CD8-positive, alpha-beta memory T cell (primary cell): Measurements from ENCODE around the gene KRT82. TPM values are rescaled to one million over a fixed set of nuclear protein-coding genes. Genes with fewer than 3 reads are reported as not detected.

ENCODE experiments used
- CTCF ChIA-PET: fragments of 350-600 bp; sonication (Branson Sonifier 250); formaldehyde crosslinking; loops from one replicate; lab custom pipeline; 2021; ENCODE audit warnings: antibody characterized with exemption; lab: Charles Lee
- POLR2A ChIA-PET: fragments of 350-600 bp; sonication (Branson Sonifier 250); formaldehyde crosslinking; loops from one replicate; lab custom pipeline; 2021; ENCODE audit warnings: antibody characterized with exemption; lab: Charles Lee
- DNase-seq, 5 donors: peaks; one replicate each; pipeline versions ENCODE4 v3.0.0 to v3.0.0-alpha.2; 2020 to 2022; ENCODE audit warnings: mixed read lengths in 1 of 5
- H3K27ac ChIP-seq: one replicate; pipeline ENCODE4 v1.7.0; 2013; ENCODE audit warnings: low read depth, mild to moderate bottlenecking, low read length, moderate library complexity
- H3K27me3 ChIP-seq: 2 replicates; pipeline ENCODE4 v1.7.0; 2013; ENCODE audit warnings: low read length, mild to moderate bottlenecking; ENCODE audit not compliant: insufficient read depth, poor library complexity, severe bottlenecking
- H3K36me3 ChIP-seq: 2 replicates; pipeline ENCODE4 v1.7.0; 2013; ENCODE audit warnings: mild to moderate bottlenecking, low read length, moderate library complexity; ENCODE audit not compliant: insufficient read depth
- H3K4me1 ChIP-seq: 2 replicates; pipeline ENCODE4 v1.7.0; 2013; ENCODE audit warnings: mild to moderate bottlenecking, low read length, moderate library complexity; ENCODE audit not compliant: insufficient read depth
- H3K4me3 ChIP-seq: 2 replicates; pipeline ENCODE4 v1.7.0; 2013; ENCODE audit warnings: mild to moderate bottlenecking, low read length
- H3K9me3 ChIP-seq: 2 replicates; pipeline ENCODE4 v1.7.0; 2013; ENCODE audit warnings: mild to moderate bottlenecking, low read length
- H3K27ac Mint-ChIP-seq, 8 donors: one replicate each; pipeline ENCODE4 v1.8.0; 2020 to 2021; ENCODE audit warnings: mixed read lengths in 8 of 8, mild to moderate bottlenecking in 6 of 8, inconsistent platforms in 3 of 8, moderate library complexity in 3 of 8
- H3K27me3 Mint-ChIP-seq, 2 donors: one replicate each; pipeline ENCODE4 v1.8.0; 2020 to 2021; ENCODE audit warnings: mixed read lengths in 2 of 2, mild to moderate bottlenecking in 1 of 2, moderate library complexity in 1 of 2
- H3K36me3 Mint-ChIP-seq, 3 donors: one replicate each; pipeline ENCODE4 v1.8.0; 2020 to 2021; ENCODE audit warnings: mixed read lengths in 3 of 3, inconsistent platforms in 1 of 3, mild to moderate bottlenecking in 1 of 3
- H3K4me1 Mint-ChIP-seq, 3 donors: one replicate each; pipeline ENCODE4 v1.8.0; 2020 to 2021; ENCODE audit warnings: mixed read lengths in 3 of 3, inconsistent platforms in 1 of 3, mild to moderate bottlenecking in 1 of 3
- H3K4me3 Mint-ChIP-seq, 7 donors: one replicate each; pipeline ENCODE4 v1.8.0; 2020 to 2021; ENCODE audit warnings: mixed read lengths in 7 of 7, mild to moderate bottlenecking in 6 of 7, moderate library complexity in 4 of 7, inconsistent platforms in 2 of 7
- H3K9me3 Mint-ChIP-seq, 5 donors: one replicate each; pipeline ENCODE4 v1.8.0; 2020 to 2022; ENCODE audit warnings: mixed read lengths in 5 of 5, mild to moderate bottlenecking in 3 of 5, moderate library complexity in 2 of 5, inconsistent platforms in 1 of 5
- polyA plus RNA-seq: library from polyadenylated mRNA; unstranded; fragments of 300-500 nt; fragmentation: Illumina TruSeq; gene quantifications from one replicate; pipeline ENCODE4 v1.2.3, GENCODE V29; 2021
- total RNA-seq, 2 experiments: library from RNA; stranded (reverse); gene quantifications; one replicate each; pipeline ENCODE4 v1.2.3, GENCODE V29; 2021

KRT82 gene
- total and polyA plus RNA-seq, 3 experiments from 2014 or later = not detected

DNA sequence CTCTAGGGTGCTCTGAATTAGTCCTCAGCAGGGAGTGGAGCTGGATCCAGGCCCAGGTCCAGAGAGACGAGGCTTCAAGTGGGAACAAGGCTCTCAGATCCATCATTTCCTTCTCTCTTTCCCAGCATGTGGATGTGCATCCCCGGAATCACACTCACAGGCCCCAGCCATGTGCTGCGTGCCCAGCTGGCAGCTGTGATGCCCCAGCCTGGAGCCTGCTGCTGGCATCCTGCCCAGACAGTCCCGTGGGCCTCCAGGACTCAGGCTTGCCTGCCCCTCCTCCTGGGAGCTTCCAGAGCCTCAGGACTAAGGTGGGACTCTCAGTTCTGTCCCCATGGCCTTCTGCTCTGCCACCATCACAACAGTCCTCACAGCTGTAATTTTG is 14.5 kb downstream of the KRT82 start:
- Mint-ChIP-seq H3K4me1 (no peaks in the 10 kb centered on the region), H3K27me3 (peaks cover 4 to 8% of the 10 kb centered on the region in 2 donors), H3K4me3 (no peak overlapping the region), H3K36me3 (no peaks in the 10 kb centered on the region), H3K9me3 (no peaks in the 10 kb centered on the region), H3K27ac (no peak overlapping the region)
- Histone ChIP-seq H3K27ac (no peak overlapping the region), H3K27me3 (no peaks in the 10 kb centered on the region), H3K4me3 (no peak overlapping the region), H3K4me1 (no peaks in the 10 kb centered on the region), H3K9me3 (no peaks in the 10 kb centered on the region), H3K36me3 (no peaks in the 10 kb centered on the region)
- CTCF ChIA-PET = interaction anchor here (1.0 kb wide), 1 partner anchor 487 kb away, joined by 3 read pairs; no protein-coding TSS in a partner anchor
- POLR2A ChIA-PET = no interaction called here
- DNase-seq = no peak

DNA sequence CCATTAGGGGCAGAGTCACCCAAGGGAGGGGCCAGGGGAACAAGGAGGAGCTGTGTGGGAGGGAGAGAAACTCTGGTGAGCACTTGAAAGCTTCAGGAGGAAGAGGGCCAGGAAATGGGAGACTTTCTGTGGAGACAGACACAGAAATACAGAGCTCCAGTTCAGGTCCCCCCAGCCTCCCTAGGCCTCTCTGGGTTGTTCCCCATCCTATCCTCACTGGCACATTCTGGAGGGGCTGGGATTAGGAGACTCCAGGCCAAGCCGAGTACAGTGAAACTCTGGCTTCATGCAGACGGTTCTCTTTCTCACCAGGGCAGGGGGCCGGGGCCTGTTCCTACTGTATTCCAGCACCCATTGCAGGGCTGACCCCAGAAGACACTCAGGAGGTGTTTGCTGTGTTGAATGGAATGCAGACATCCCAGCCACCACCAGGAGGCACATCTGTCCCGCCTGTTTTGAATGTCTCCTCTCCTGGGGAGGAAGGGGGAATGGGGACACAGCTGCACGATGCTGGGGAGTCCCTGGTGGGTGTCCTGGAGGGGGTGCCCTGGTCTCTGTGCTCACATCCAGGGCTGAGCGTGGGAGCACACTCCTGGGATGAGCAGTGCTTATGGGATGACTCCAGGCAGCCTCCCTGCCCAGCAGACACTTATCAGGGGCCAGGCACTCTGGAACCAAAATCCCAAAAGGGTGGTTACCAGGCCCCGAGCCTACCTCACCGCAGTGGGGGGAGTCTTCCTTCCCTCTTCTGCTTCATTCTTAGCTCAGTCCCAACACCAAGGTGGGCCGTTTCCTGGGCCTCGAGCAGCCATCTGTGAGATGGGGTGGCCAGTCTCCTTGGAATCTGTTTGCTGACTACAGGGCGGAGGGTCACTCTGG is 15.2 kb downstream of the KRT82 start:
- H3K36me3 ChIP-seq = no peaks in the 10 kb centered on the region
- H3K27ac ChIP-seq = no peak overlapping the region
- no peak overlapping the region for H3K4me3 Mint-ChIP-seq
- H3K27me3 Mint-ChIP-seq = peaks cover 4 to 8% of the 10 kb centered on the region in 2 donors
- no peak overlapping the region for H3K4me3 ChIP-seq
- H3K4me1 Mint-ChIP-seq = no peaks in the 10 kb centered on the region
- no peak overlapping the region for H3K27ac Mint-ChIP-seq
- no peaks in the 10 kb centered on the region for H3K36me3 Mint-ChIP-seq
- POLR2A ChIA-PET = no interaction called here
- H3K9me3 ChIP-seq = no peaks in the 10 kb centered on the region
- H3K4me1 ChIP-seq = no peaks in the 10 kb centered on the region
- H3K27me3 ChIP-seq = no peaks in the 10 kb centered on the region
- CTCF ChIA-PET = interaction anchor here (1.0 kb wide), 1 partner anchor 488 kb away, joined by 3 read pairs; no protein-coding TSS in a partner anchor
- DNase-seq = no peak
- H3K9me3 Mint-ChIP-seq = no peaks in the 10 kb centered on the region

DNA sequence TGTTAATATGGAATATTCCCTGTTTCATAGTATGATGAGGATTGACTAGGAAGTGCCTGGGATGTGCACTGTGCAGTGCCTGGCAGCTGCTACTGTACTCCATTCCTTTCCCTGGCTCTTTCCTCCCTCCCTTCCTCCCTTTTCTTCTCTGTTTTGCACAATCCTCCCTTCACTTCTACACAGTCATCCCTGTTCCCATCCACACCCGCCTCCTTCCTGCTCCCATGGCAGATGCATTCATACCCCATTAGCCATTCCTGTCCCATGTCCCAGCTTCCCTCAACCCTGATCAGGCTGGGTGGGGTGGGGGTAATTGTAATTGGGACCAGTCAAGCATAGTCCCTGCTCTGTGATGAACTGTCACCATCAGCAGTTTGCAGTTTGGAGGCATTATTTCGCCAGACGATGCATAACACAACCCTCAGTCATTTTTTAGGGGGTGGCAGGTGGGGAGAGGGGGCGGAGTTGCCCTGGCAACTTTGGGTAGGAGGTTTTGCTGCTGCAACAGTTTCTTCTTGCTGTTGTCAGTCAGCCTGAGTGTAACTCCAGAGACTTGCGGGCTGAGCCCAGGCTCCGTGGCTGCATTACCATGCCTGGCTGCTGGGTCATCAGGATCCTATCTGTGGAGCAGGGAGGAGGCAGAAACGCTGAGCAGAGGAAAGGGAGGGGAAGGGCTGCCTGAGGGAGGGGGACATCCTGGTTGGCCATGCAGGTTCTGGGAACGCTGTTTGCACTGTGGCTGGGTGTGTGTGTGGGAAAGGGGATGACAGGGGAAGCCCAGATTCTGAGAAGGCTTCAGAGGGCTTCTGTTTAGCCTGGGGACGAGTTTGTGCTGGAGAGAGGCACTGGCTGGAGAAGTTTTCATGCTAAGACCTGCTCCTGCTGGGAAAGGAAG is 16.6 kb downstream of the KRT82 start:
- no peak overlapping the region for H3K27ac Mint-ChIP-seq

DNA sequence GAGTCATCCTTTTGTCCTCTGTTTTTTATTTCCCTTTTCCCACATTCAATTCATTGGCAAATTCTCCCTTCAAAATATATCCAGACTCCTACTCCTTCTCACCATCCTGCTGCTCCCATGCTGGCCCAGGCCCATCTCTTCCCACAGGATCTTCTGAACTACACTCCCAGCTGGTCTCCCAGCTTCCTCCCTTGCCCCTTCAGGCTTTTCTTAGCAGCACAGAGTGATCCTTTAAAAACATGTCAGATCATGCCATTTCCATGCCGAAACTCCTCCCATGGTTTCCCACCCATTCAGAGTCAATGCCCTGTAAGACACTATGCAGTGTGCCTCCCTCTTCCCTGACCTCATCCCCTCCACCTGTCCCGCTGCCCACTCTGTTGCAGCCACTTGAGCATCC is 18.3 kb downstream of the KRT82 start:
- Histone ChIP-seq H3K9me3 (no peaks in the 10 kb centered on the region), H3K4me1 (no peaks in the 10 kb centered on the region), H3K27ac (no peak overlapping the region), H3K4me3 (no peak overlapping the region), H3K36me3 (no peaks in the 10 kb centered on the region), H3K27me3 (no peaks in the 10 kb centered on the region)
- Mint-ChIP-seq H3K27me3 (peaks cover 0 to 10% of the 10 kb centered on the region in 2 donors), H3K36me3 (no peaks in the 10 kb centered on the region), H3K4me1 (peaks cover 3 to 7% (median 5%) of the 10 kb centered on the region in 3 donors), H3K4me3 (no peak overlapping the region), H3K27ac (no peak overlapping the region), H3K9me3 (no peaks in the 10 kb centered on the region)
- POLR2A ChIA-PET = no interaction called here
- no peak for DNase-seq
- CTCF ChIA-PET = no interaction called here

More for the DNA sequence above, 16.6 kb downstream of the KRT82 start:
- Histone ChIP-seq H3K4me1 (no peaks in the 10 kb centered on the region), H3K36me3 (no peaks in the 10 kb centered on the region), H3K27me3 (no peaks in the 10 kb centered on the region), H3K4me3 (no peak overlapping the region), H3K9me3 (no peaks in the 10 kb centered on the region), H3K27ac (no peak overlapping the region)
- ChIA-PET CTCF (no interaction called here), POLR2A (no interaction called here)
- Mint-ChIP-seq H3K9me3 (no peaks in the 10 kb centered on the region), H3K4me3 (no peak overlapping the region), H3K36me3 (no peaks in the 10 kb centered on the region), H3K4me1 (no peaks in the 10 kb centered on the region), H3K27me3 (peaks cover 4 to 8% of the 10 kb centered on the region in 2 donors)
- DNase-seq = no peak

DNA sequence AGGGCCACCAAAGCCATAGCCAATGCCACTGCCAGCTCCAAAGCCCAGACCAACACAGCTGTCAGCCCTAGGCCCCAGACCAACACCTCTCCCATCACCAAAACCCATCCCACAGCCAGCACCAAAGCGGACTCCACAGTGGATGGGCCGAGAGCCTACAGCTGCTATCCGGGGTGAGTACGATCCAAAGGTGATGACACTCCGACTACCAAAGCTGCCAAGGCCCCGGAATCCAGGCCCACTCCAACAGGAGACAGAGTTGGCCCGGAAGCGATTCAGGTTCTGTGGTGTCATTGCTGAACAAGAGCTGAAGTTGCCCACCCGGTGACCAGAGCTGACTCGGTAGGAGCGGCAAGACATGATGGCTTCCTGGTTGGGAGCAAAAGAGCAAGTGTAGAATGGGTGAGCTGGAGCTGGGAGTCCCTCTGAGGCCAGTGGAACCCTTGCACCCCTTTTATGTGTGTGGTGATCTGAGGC is 20.9 kb downstream of the KRT82 start, which contains the start of gene KRT84:
Gene KRT84 (minus strand): TSS at position 427 of the 477 bp plus-strand sequence. CDS start 67 bp downstream, at position 360.
- Histone ChIP-seq H3K4me1 (no peaks in the 10 kb centered on the region), H3K27me3 (no peaks in the 10 kb centered on the region), H3K9me3 (no peaks in the 10 kb centered on the region), H3K36me3 (no peaks in the 10 kb centered on the region), H3K4me3 (no peak within 1 kb of the TSS), H3K27ac (no peak within 1 kb of the TSS)
- H3K4me3 Mint-ChIP-seq = no peak within 1 kb of the TSS
- H3K36me3 Mint-ChIP-seq = no peaks in the 10 kb centered on the region
- no peaks in the 10 kb centered on the region for H3K9me3 Mint-ChIP-seq
- ChIA-PET CTCF (interaction anchor here (2.0 kb wide), 1 partner anchor 8 kb away, joined by 4 read pairs; no protein-coding TSS in a partner anchor), POLR2A (no interaction called here)
- H3K27ac Mint-ChIP-seq = peak within 1 kb of the TSS in 1 of 8 donors; percentile 12
- no peak for DNase-seq
- H3K27me3 Mint-ChIP-seq = peaks cover 0 to 6% of the 10 kb centered on the region in 2 donors
- peaks cover 6 to 19% (median 16%) of the 10 kb centered on the region in 3 donors for H3K4me1 Mint-ChIP-seq

DNA sequence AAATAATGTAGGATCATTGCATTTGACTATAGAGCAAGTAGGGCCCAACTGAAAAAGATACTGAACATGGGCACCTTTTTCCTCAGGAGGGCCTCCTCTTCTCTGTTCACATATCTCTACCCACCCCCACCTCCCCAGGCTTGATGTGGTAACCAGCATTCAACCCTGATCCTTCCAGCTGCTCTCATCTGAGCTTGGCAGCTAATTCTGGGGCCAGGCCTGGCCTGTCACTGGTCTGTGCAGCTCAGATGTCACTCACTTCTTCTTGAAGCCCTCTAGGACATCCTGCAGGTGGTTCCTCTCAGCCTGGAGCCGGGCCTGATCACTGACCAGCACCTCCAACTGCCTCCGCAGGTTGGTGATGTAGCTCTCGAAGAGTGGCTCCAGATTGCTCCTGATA is 22.8 kb downstream of the KRT82 start:
- Mint-ChIP-seq H3K4me3 (no peak overlapping the region), H3K27ac (no peak overlapping the region), H3K36me3 (no peaks in the 10 kb centered on the region), H3K9me3 (no peaks in the 10 kb centered on the region), H3K27me3 (peaks cover 1 to 8% of the 10 kb centered on the region in 2 donors), H3K4me1 (peaks cover 6 to 19% (median 16%) of the 10 kb centered on the region in 3 donors)
- Histone ChIP-seq H3K4me1 (no peaks in the 10 kb centered on the region), H3K36me3 (no peaks in the 10 kb centered on the region), H3K4me3 (no peak overlapping the region), H3K27me3 (no peaks in the 10 kb centered on the region), H3K27ac (no peak overlapping the region), H3K9me3 (no peaks in the 10 kb centered on the region)
- POLR2A ChIA-PET = no interaction called here
- DNase-seq = no peak
- CTCF ChIA-PET = interaction anchor here (2.0 kb wide), 1 partner anchor 10 kb away, joined by 4 read pairs; no protein-coding TSS in a partner anchor

DNA sequence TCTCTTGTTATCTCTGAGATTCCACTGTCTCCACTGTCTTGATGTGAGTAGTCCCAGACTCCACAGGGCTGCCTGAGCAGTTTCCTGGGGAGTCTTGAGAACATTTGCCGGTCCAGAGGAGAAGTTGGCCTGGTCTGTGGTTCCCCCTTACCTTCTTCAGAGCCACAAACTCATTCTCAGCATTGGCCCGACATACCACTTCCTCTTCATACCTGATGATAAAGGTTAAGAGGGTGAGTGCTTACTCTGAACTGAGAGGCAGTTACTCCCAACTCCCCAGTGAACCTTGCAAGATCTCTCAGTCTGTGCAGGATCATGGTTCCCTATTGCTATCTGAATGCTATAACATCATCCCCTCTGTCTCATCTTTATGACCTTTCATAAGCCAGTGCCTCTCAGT is 23.3 kb downstream of the KRT82 start:
- Histone ChIP-seq H3K36me3 (no peaks in the 10 kb centered on the region), H3K27me3 (no peaks in the 10 kb centered on the region), H3K4me3 (no peak overlapping the region), H3K4me1 (no peaks in the 10 kb centered on the region), H3K9me3 (no peaks in the 10 kb centered on the region), H3K27ac (no peak overlapping the region)
- Mint-ChIP-seq H3K9me3 (no peaks in the 10 kb centered on the region), H3K36me3 (no peaks in the 10 kb centered on the region), H3K27me3 (peaks cover 1 to 9% of the 10 kb centered on the region in 2 donors), H3K27ac (peak overlapping the region in 1 of 8 donors; percentile 18), H3K4me3 (no peak overlapping the region), H3K4me1 (peaks cover 6 to 19% (median 16%) of the 10 kb centered on the region in 3 donors)
- DNase-seq = no peak
- ChIA-PET CTCF (no interaction called here), POLR2A (no interaction called here)
